Omental fat pad (tissue), 4 donors: ENCODE data around the gene WDR91. TPM values are rescaled to one million over a fixed set of nuclear protein-coding genes. Genes with fewer than 3 reads are reported as not detected.
"Not testable (repeated sequence)": the region's sequence is repeated elsewhere in the genome, so short reads cannot be mapped to it uniquely, and the experiment has no call there.

Experiments used
- ATAC-seq: fragments of 150-250 bp; one replicate; pipeline ENCODE4 v1.9.1; 2016; ENCODE audit warnings: mild to moderate bottlenecking, moderate library complexity; ENCODE audit not compliant: low FRiP score
- DNase-seq: peaks from one replicate; pipeline ENCODE4 v3.0.0-alpha.2; 2019; ENCODE audit warnings: low spot score
- CTCF ChIP-seq, 3 donors: fragments of 450-650 bp; IDR thresholded peaks; one replicate each; pipeline ENCODE4 v1.5.1; 2016 to 2017; ENCODE audit warnings: antibody characterized with exemption in 3 of 3, mild to moderate bottlenecking in 3 of 3, moderate library complexity in 2 of 3
- total RNA-seq, 4 donors: library from RNA; depleted of rRNA; stranded (reverse); fragments of >200 nt; gene quantifications; one replicate each; pipeline ENCODE4 v1.1.0, GENCODE V29; 2016

Gene WDR91
- total RNA-seq, 4 donors from 2014 or later: 9.8 to 51.9 (median 10.3) TPM

- DNase-seq: no peak
- no peak for ATAC-seq
- TF ChIP-seq CTCF (IDR thresholded peaks at IDR 0.05): no peak
Observed at GRCh38 chr7:135179321-135179925, 31.9 kb downstream of the WDR91 start.

- TF ChIP-seq CTCF (IDR thresholded peaks at IDR 0.05): no peak
- DNase-seq: no peak
- ATAC-seq: no peak
Observed at GRCh38 chr7:135178364-135178763, 33.0 kb downstream of the WDR91 start.

- TF ChIP-seq CTCF (IDR thresholded peaks at IDR 0.05): no peak
- peak; percentile 28 for ATAC-seq
- no peak for DNase-seq
Observed at GRCh38 chr7:135177028-135177696, 34.2 kb downstream of the WDR91 start.

GRCh38 chr7:135175931-135176330, 35.4 kb downstream of the WDR91 start:
- ATAC-seq (no peak), DNase-seq (no peak)
- no peak for TF ChIP-seq CTCF (IDR thresholded peaks at IDR 0.05)

GRCh38 chr7:135174941-135175340, 36.4 kb downstream of the WDR91 start:
- TF ChIP-seq CTCF (IDR thresholded peaks at IDR 0.05): no peak
- no peak for DNase-seq
- ATAC-seq: no peak

GRCh38 chr7:135173916-135174315, 37.4 kb downstream of the WDR91 start:
- not testable (repeated sequence) for DNase-seq

GRCh38 chr7:135171581-135172291, 39.6 kb downstream of the WDR91 start:
- not testable (repeated sequence) for DNase-seq, ATAC-seq

More at GRCh38 chr7:135173916-135174315, 37.4 kb downstream of the WDR91 start:
- not testable (repeated sequence) for ATAC-seq

GRCh38 chr7:135170998-135171481, 40.3 kb downstream of the WDR91 start:
- ATAC-seq, DNase-seq: not testable (repeated sequence)
